Kidney tubule cell (primary cell): ENCODE results near the gene PDE9A.
A peak's percentile ranks its signal among the peaks of the same experiment; 100 is the strongest.

Source experiments
- DNase-seq: peaks from one replicate; pipeline ENCODE4 v3.0.0-alpha.2; 2018; ENCODE audit warnings: low spot score

PDE9A gene

DNA sequence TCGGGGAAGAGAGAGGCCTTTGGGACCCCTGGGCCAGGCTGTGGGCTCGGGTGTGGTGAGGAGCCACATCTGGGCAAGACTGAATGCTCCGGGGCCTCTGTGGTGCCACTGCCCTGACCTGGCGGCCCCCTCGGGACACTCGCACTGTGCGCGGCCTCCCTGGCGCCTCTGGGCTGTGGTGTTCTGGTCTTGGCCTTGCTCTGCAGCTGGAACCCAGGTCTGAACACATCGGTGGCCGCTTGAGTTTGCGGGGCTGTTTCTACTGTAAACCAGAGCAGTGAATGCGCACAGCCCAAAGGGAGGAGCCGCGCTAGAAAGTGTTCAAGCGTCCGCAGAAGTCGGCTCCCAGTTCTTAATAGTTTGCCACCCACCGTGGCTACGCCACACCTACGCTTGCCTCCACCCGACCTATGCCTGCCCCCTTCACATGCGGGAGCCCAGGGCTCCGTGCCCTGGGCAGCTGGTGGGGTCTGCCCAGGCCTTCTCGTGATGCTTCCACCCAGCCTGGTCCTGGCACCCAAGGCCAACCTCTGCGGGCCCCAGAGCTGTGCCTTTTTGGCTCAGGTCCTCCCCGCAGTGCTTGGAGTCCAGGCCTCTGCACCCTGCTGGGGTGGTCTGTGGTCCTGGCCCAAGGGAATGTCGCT is 4.4 kb downstream of the PDE9A start:
- DNase-seq: no peak

DNA sequence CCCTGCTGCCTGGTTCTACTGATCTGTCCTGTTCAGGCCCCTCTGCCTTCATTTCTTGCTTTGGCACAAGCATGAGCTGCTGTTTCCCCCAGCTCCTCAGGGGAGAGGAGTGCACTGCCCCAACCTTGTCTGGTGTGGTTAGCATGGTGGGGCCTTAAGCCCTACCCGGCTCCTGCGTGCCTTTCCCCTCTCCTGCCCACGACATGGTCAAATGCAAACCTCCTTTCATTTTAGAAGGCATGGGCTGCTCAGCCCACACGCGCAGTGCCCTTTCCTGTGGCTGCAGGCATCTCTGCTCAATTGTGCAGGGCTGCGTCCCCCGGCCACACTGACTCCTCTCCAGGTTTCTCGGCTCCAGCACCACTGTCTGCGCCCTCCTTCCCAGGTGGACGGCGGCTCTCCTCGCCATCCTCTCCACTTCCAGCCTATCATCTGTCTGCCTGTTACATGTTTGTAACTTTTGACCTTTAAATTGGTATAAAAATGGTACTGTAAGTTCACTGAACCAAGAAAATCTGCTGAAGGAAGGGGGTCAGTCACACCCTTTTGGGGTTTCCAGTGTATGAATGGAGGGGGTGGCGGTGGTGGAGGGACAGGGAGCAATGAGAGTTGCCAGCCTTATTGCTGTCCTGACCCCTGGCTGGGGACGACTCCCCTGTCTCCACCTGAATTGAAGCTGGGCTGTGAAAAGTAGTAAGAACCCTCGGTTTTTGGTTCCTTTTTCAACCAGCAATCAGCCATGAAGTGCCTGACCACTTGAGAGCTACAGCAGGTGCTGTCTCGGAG is 5.1 kb downstream of the PDE9A start:
- DNase-seq: no peak

DNA sequence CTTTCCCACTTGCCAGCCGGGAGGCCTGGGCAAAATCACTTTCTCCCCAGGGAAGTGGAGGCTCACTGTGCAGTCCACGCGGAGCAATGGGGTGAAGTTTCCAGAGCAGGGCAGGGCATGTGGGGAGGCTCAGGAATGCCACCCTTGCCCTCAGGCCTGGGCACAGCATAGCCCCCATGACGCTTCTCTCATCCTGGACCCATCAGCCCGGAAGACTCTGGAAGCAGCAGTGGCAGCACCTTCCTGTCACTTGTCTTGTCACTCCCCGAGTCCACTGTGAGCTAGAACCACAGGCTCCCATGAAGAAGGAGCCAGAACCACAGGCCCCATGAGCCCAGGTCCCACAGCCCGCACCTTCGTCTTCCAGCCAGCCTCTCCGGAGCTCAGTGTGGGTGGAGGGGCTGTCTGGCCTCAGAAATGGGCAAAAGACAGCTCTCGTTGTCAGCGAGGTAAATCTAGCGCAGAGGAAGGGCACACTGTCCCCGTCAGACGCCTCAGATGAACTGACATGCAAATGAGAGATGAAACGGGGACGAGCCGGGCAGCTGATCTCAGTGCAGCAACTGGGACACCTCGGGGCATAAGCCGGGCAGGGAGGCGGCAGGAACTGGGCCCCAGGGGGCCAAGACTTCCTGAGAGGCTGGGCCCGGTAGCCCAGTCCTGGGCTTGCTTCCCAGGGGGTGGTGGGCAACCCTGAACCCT is 6.1 kb downstream of the PDE9A start:
- no peak for DNase-seq

DNA sequence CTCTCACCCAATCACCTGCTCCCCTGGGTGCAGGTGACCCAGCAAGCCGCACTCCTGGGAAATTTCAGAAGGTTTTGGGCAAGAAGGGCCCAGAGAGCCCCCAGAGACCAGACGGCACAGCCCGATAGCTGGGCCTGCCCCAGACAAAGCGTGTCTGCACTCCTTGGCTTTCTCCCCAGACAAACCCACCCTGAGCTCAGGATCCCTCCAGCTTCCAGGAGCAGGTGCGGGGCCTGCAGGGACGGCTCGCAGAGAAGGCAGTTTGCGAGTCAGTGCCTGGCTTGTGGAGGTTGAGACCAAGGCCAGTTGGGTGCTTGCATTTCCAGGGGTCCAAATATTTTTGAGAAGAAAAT is 6.7 kb downstream of the PDE9A start:
- no peak for DNase-seq

DNA sequence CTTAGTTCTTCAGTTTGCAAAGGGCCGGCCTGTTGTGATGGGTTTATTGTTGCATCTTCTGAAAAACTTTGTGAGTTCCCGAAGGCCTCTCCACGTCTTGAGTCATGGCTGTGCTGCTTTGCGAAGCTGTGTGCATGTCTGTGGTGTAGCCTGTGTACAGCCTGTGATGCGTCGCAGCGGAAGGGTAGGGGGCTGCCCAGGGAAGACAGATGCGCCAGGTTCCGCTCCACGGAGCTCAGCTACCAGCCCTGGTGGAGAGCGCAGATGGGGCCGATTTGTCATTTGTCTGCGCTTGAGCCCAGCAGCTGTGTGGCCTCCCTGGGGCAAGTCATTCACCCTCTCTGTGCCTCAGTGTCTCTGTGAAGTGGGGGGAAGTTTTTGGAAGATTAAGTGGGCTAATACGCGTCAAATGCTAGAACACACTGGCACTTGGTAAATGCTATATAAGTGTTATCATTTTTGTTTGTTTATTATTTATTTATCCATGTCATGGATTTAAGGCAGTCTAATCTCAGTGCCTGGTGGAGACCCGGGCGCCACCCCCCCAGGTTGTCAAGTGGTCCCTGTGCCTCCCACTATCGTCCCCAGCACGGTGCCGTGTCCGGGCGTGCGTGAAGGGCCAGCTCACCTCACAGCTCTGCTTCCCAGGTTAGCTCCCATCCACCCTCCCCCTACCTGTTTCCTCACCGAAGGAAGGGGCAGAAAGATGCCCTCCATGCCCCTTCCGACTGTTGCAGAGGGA is 8.4 kb downstream of the PDE9A start:
- no peak for DNase-seq

DNA sequence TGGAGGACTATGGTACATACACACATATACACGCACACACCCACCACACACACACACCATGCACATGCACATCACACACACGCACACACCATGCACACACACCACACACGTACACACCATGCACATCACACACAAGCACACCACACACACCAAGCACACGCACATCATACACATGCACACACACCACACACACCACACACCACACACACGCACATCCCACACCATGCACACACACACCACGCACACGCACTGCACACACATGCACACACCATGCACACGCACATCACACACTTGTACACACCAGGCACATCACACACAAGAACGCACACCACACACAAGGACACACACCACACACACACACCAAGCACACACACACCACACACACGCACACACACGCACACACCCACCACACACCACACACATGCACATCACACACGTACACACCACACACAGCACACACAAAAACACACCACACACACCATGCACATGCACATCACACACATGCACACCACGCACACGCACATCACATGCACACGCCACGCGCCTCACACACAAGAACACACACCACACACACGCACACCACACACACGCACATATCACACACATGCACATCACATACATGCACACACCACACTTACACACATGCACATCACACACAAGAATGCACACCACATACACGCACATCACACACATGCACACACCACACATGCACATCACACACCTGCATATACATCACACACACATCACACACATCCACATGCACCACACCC is 9.2 kb downstream of the PDE9A start:
- DNase-seq: no peak

DNA sequence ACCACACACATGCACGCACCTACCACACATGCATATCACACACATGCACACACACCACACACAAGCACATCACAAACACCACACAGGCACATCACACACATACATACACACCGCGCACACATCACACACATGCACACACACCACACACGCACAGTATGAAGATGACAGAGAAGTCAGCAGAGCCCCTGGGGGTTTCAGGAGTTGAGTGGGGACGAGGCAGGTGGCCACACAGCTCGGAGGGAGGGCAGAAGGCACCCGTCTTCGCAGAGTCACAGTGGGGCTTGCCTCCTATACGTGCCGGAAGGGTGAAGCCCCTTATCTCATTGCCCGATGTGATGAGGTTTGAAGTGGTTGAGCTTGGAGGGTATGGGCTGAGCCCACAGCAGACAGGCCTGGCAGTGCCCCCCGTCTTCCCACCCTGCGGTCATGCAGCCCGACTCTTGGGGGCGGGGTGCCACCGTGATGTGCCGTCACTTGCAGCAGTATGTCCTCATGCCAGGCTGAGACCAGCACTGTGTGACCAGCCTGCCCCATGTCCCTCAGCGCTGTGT is 9.9 kb downstream of the PDE9A start:
- no peak for DNase-seq

DNA sequence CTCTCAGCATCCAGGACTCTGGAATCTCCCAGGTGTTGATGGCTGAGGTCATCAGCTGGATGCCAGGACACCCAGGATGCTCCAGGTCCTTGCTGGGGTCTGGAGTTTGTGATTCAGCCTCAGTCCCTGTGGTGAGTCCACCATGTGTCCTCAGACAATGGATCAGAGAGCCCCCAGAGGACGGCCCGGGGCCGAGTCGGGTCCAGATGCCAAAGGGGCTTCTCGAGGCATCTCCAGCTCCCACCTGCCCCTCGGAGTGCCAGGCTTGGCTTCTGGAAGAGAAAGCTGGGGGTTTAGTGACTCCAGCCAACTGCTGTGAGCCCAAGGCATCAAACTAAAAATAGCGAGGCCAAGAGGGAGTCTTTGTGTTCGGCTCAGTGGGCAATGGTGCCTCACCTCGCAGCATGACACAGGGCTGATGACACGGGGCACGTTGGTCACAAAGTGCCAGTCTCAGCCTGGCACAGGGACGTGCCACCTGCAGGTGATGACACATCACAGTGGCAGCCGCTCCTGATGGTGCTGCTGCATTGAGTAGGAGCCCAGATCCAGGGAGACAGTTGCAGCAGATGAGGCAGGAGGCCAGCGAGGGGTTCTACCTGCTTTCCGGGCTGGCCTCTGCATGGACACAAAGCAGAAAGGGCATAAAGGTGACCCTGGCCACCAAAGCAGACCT is 10.6 kb downstream of the PDE9A start:
- peak; percentile 55 for DNase-seq

DNA sequence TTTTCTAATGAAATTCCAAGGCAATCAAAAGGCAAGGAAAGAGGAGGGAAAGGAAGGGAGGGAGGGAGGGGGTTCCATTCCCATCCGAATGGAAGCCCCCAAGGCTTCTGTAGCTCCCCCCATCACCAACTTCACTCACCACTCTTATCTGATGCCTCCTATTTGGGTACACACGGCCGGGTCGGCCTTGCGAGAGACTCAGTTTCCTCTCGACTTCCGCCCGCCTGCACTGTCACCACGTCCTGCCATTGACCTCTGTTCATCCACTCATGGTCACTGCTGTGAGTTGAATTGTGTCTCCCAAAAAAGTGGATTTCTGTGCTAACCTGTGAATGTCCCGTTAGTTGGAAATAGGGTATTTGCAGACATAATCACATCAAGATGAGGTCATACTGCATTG is 11.2 kb downstream of the PDE9A start:
- DNase-seq: no peak

DNA sequence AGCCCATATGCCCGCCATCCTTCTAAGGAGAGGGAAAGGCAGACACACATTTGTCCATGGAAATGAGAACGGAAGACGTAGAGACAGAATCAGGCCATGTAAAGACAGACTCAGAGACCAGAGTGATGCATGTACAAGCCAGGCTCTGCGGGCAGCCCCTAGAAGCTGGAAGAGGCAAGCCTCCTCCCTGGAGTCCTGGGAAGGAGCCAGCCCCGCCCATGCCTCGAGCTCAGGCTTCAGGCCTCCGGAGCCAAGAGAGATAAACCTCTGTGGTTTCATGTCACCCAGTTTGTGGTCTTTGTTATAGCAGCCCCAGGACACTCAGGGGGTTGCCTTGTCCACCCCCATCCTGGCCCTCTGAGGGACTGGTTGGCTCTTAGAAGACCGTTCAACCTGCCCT is 11.6 kb downstream of the PDE9A start:
- DNase-seq: no peak

DNA sequence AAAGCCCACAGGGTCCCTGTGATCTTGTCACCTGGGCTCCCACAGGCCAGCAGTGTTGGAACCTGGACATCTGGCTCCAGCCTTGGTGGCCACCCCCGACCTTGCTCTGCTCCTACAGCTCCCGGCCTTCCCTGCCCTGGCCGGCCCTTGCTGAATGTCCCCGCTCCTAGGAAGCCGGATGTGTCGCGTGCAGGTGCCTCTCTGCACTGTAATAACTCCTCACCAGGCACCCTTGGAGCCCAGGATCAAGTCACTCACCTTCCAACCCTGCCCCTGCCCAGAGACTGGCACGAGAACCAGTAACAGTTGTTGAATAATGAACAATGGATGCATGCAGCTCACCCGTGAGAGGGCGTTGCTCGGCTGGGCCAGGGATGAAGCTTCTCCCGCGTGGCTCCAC is 12.1 kb downstream of the PDE9A start:
- DNase-seq: no peak

DNA sequence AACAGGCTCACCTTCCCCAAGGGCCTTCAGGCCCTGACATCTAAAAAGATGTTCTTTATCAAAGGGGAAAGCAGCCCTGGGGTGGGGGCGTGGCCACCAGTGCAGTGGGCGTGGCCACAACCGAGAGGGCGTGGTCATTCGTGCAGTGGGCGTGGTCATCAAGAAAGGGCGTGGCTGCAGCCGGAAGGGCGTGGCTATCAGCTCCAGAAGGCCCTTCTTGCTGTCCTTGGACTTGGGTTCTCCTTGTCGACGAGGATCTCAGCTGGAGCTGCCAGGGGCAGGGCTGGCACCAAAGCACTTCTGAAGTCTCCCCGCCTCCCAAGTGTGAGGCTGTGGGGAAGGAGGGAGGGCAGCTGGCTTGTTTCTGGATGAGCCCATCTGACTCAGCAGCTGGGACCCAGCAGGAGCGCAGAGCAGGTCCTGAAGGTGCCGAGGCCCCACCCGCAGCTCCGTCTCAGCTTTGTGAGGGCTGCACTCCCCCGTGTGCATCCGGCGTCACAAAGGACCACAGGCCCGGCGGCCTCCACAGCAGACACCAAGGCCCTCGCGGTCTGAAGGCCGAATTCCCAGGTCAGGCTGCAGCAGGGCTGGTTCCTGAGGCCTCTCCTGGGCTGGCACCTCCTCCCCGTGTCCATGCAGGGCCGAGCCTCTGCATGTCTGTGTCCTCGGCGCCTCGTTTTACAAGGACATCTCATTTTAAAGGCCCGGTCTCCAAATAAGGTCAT is 12.8 kb downstream of the PDE9A start:
- no peak for DNase-seq

DNA sequence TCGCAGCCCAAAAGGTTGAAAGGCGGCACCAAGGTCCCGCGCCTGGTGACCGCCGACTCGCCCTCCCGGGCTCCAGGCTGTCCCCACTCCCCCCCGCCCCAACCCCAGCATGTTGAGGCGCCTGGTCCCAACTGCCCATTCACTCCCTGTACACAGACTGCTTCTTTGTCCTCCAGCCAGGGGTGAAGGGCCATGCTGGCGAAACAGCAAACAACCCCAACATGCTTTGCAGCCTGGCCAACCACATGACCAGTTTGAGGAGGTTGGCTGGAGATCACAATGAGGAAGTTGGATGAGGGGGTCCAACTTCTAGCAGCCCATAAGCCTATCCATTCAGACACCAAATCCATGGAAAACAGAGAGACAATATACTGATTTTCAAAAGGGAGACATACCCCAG is 13.5 kb downstream of the PDE9A start:
- DNase-seq: no peak

DNA sequence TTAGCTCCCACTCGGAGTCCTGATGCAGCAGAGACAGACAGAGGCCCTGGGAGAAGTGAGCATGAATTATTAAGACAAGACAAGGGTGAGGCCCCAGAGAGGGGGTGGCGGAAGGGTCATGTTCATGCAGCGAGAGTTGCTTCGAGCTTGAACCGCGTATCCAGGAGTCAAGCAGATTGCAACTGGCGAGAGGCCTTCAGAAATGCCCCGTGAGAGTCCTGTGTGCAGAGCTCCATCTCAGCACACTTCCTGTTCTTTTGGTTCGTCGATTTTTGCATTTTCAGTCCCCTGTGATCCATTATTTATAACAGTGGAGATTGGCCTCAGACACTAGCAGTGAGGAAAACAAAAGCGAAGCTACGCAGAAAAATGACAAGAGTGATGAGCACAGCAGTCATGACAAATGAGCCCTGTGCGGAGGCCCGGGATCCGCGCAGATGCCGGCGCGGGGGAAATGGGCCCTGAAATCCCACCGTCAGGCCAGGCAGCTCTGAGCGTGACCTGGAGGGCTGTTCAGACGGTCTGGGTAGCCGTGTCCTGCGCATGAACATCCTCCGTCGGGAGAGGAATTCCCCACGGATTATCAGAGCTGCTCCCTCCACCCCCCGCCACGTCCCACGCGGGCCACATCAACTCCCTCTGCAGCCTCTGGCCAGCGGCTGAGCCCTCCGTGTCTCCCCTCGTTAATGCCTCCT is 15.0 kb downstream of the PDE9A start:
- no peak for DNase-seq

DNA sequence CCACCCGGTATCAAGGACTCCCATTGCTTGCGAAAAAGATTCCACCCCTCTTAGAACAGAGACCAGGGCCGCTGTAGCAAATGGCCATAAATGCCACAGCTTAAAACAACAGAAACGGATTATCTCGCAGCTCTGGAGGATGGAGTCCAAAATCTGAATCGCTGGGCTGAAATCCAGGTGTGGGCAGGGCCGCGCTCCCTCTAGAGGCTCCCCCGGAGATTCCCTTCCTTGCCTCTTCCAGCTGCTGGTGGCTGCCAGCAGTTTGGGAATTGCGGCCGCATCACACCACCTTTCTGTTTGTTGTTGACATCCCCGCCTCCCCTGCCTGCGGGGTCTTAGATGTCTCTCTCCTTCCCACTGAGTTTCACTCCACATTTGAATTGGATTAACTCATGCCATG is 15.6 kb downstream of the PDE9A start:
- DNase-seq: no peak

DNA sequence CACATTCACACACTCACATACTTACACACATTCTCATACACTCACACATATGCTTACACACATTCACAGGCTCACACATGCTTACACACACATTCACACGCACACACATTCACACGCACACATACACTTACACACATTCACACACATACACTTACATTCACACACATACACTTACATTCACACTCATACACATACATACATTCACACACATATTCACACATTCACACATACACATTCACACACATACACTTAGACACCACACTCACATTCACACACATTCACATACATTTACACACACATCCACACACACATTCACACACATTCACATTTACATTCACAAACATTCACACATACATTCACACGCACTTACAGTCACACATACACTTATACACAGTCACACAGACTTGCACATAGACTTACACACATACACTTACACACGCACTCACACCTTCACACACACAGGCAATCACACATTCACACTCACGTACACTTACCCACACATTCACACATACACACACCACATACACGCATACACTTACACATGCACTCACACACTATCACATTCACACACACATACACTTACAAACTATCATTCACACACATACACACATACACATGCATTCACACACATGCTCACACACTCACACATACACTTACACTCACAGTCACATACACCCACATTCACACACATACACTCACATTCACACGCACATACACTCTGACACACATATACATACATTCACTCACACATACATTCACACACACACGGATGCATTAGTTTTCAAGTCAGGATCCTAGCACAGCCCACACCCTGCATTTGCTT is 16.8 kb downstream of the PDE9A start:
- DNase-seq: no peak

DNA sequence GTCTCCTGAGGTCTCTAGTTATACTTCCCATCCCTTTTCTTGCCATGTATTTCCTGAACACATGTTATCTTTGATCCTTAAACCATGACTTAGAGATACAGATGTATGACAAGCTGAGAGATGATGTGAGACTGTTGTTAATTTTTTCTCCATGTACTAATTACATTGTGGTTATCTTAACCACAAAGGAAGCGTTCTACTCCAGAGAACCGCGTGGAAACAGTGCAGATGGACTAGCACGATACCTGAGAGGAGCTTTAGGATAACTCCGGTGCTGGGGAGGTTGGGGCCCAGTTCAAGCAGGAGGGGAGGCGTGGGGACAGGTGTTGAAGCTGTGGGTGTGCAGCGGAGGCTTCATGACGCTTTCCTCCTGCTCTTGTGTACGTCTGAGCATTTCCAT is 17.5 kb downstream of the PDE9A start:
- peak; percentile 17 for DNase-seq

DNA sequence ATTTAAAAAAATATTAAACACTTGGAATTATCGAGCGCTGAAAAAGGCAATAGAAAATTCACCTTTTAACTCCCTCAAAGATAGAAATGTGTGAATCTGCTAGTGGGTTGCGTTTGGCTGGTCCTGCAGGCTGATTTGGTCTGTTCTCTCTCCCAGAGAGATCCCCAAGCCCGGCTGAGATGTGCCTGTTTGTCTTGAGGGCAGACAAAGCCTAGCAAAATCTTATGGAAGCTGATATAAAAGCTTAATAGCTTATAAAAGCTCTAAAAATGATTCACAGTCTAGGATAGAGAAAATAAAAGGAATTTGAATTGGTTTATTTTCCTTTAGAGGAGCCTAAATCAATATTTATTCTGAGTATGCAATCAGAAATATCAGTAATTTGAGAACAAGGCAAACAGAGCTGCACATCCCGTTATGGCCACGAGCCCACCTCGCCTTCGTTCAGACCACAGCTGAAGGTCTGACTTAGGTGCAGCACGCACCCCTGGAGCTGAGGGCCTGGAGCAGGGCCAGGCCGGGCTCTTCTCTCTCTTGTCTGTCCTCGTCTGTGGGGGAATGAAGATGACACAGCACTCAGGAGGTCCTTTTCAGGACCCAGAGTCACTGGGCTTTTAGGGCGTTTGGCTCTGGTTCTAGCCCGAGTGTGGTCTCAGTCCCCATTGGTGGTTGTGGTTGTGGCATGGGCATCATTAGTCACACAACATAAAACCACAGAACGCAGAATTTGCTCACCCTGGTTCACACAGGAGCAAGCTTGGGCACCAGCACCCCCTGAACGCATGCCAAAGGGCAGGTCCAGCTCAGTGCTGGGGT is 18.6 kb downstream of the PDE9A start:
- peak; percentile 20 for DNase-seq
